ENCODE data around the gene RPP25. TPM values are rescaled to one million over a fixed set of nuclear protein-coding genes. Genes with fewer than 3 reads are reported as not detected.
"Not testable (repeated sequence)": the region's sequence is repeated elsewhere in the genome, so short reads cannot be mapped to it uniquely, and the experiment has no call there.

The RPP25 gene
- total and polyA plus RNA-seq, 5 donors, result 3.5 to 8.1 (median 6.1) TPM

GRCh38 chr15:74955796-74956647 is 550 bp downstream of the RPP25 start:
- Histone ChIP-seq H3K4me1 (ENCODE audit: control insufficient read depth, insufficient read depth, low read length) (peaks cover 5% of the 10 kb centered on the region), H3K27me3 (ENCODE audit: control insufficient read depth, insufficient read depth) (no peaks in the 10 kb centered on the region), H3K4me3 (ENCODE audit: low read length) (peak overlapping the region; percentile 53), H3K9me3 (ENCODE audit: control insufficient read depth, low read length) (no peaks in the 10 kb centered on the region), H3K27ac (ENCODE audit: low read length) (no peak overlapping the region)
- 11% methylated on average over 88 of the region's 88 CpGs for WGBS
- peak; percentile 58 to 59 for ATAC-seq
- intact Hi-C loops (cut with DNase I), result loop anchor here in 1 of 4 donors (10.0 kb wide), 1 partner anchor 321 kb away; no protein-coding TSS in a partner anchor
- DNase-seq, result peak; percentile 84 to 93 (median 93)

GRCh38 chr15:74955017-74955416 is 1.6 kb downstream of the RPP25 start:
- H3K4me3 ChIP-seq (ENCODE audit: low read length), result peak overlapping the region; percentile 53
- intact Hi-C loops (cut with DNase I), result loop anchor here in 1 of 4 donors (10.0 kb wide), 1 partner anchor 320 kb away; no protein-coding TSS in a partner anchor
- no peaks in the 10 kb centered on the region for H3K9me3 ChIP-seq (ENCODE audit: control insufficient read depth, low read length)
- H3K4me1 ChIP-seq (ENCODE audit: control insufficient read depth, insufficient read depth, low read length), result peaks cover 5% of the 10 kb centered on the region
- no peaks in the 10 kb centered on the region for H3K27me3 ChIP-seq (ENCODE audit: control insufficient read depth, insufficient read depth)
- no peak for ATAC-seq
- peak overlapping the region; percentile 41 for H3K27ac ChIP-seq (ENCODE audit: low read length)
- peak in 2 of 3 donors; percentile 58 to 63 for DNase-seq
- 52% methylated on average over 8 of the region's 8 CpGs for WGBS

- intact Hi-C loops (cut with DNase I), result loop anchor here (5.0 to 10.0 kb wide), 3 partner anchors 182 to 320 kb away; no protein-coding TSS in a partner anchor
- Histone ChIP-seq H3K4me1 (ENCODE audit: control insufficient read depth, insufficient read depth, low read length) (peaks cover 5% of the 10 kb centered on the region), H3K27ac (ENCODE audit: low read length) (peak overlapping the region; percentile 41), H3K9me3 (ENCODE audit: control insufficient read depth, low read length) (no peaks in the 10 kb centered on the region), H3K4me3 (ENCODE audit: low read length) (no peak overlapping the region), H3K27me3 (ENCODE audit: control insufficient read depth, insufficient read depth) (no peaks in the 10 kb centered on the region)
- DNase-seq (peak; percentile 67 to 81 (median 79)), ATAC-seq (peak; percentile 4 to 31)
These were observed 2.1 kb downstream of the RPP25 start for GRCh38 chr15:74954515-74954914.

GRCh38 chr15:74951006-74951405 is 5.6 kb downstream of the RPP25 start:
- Histone ChIP-seq H3K27me3 (ENCODE audit: control insufficient read depth, insufficient read depth) (no peaks in the 10 kb centered on the region), H3K27ac (ENCODE audit: low read length) (no peak overlapping the region), H3K4me3 (ENCODE audit: low read length) (no peak overlapping the region), H3K4me1 (ENCODE audit: control insufficient read depth, insufficient read depth, low read length) (peaks cover 2% of the 10 kb centered on the region), H3K9me3 (ENCODE audit: control insufficient read depth, low read length) (no peaks in the 10 kb centered on the region)
- no peak for DNase-seq
- intact Hi-C loops (cut with DNase I), result loop anchor here (2.0 to 10.0 kb wide), 4 partner anchors 178 to 316 kb away; no protein-coding TSS in a partner anchor
- WGBS, result 67% methylated on average over 3 of the region's 3 CpGs
- ATAC-seq, result no peak

- 43% methylated on average over 7 of the region's 7 CpGs for WGBS
- H3K27ac ChIP-seq (ENCODE audit: low read length), result no peak overlapping the region
- H3K9me3 ChIP-seq (ENCODE audit: control insufficient read depth, low read length), result no peaks in the 10 kb centered on the region
- intact Hi-C loops (cut with DNase I), result loop anchor here (2.0 to 10.0 kb wide), 4 partner anchors 177 to 315 kb away; no protein-coding TSS in a partner anchor
- DNase-seq (peak; percentile 59 to 79 (median 73)), ATAC-seq (peak; percentile 61 to 71)
- H3K27me3 ChIP-seq (ENCODE audit: control insufficient read depth, insufficient read depth), result no peaks in the 10 kb centered on the region
- H3K4me1 ChIP-seq (ENCODE audit: control insufficient read depth, insufficient read depth, low read length), result no peaks in the 10 kb centered on the region
- H3K4me3 ChIP-seq (ENCODE audit: low read length), result no peak overlapping the region
These were observed 6.3 kb downstream of the RPP25 start for GRCh38 chr15:74950078-74950908.

- H3K9me3 ChIP-seq (ENCODE audit: control insufficient read depth, low read length), result no peaks in the 10 kb centered on the region
- ATAC-seq (peak; percentile 98 to 99), DNase-seq (peak; percentile 94 to 98 (median 97))
- peak within 1 kb of the TSS; percentile 90 for H3K27ac ChIP-seq (ENCODE audit: low read length)
- H3K4me1 ChIP-seq (ENCODE audit: control insufficient read depth, insufficient read depth, low read length), result peaks cover 4% of the 10 kb centered on the region
- H3K27me3 ChIP-seq (ENCODE audit: control insufficient read depth, insufficient read depth), result no peaks in the 10 kb centered on the region
- intact Hi-C loops (cut with DNase I), result no loop called here
- WGBS, result under 1% methylated on average over 85 of the region's 85 CpGs
- peak within 1 kb of the TSS; percentile 70 for H3K4me3 ChIP-seq (ENCODE audit: low read length)
These were observed 18.8 kb downstream of the RPP25 start, which contains the start of gene COX5A for GRCh38 chr15:74937590-74938371. Gene COX5A, minus strand, starts transcription at chr15:74938073. Its CDS starts 59 bp downstream, at chr15:74938014.

- under 1% methylated on average over 18 of the region's 18 CpGs for WGBS
- intact Hi-C loops (cut with DNase I), result no loop called here
- no peaks in the 10 kb centered on the region for H3K27me3 ChIP-seq (ENCODE audit: control insufficient read depth, insufficient read depth)
- peaks cover 4% of the 10 kb centered on the region for H3K4me1 ChIP-seq (ENCODE audit: control insufficient read depth, insufficient read depth, low read length)
- ATAC-seq (no peak), DNase-seq (no peak)
- H3K4me3 ChIP-seq (ENCODE audit: low read length), result peak overlapping the region; percentile 70
- H3K27ac ChIP-seq (ENCODE audit: low read length), result peak overlapping the region; percentile 90
- no peaks in the 10 kb centered on the region for H3K9me3 ChIP-seq (ENCODE audit: control insufficient read depth, low read length)
These were observed 19.3 kb downstream of the RPP25 start for GRCh38 chr15:74937272-74937589.

- H3K27me3 ChIP-seq (ENCODE audit: control insufficient read depth, insufficient read depth); H3K27ac ChIP-seq (ENCODE audit: low read length); ATAC-seq; H3K4me3 ChIP-seq (ENCODE audit: low read length); H3K4me1 ChIP-seq (ENCODE audit: control insufficient read depth, insufficient read depth, low read length); intact Hi-C loops (cut with DNase I); H3K9me3 ChIP-seq (ENCODE audit: control insufficient read depth, low read length); DNase-seq: not testable (repeated sequence)
- WGBS, result 82% methylated on average over 3 of the region's 3 CpGs
These were observed 21.4 kb downstream of the RPP25 start for GRCh38 chr15:74935193-74935592.

- DNase-seq (no peak), ATAC-seq (no peak)
- Histone ChIP-seq H3K4me3 (ENCODE audit: low read length) (no peak overlapping the region), H3K27me3 (ENCODE audit: control insufficient read depth, insufficient read depth) (no peaks in the 10 kb centered on the region), H3K27ac (ENCODE audit: low read length) (no peak overlapping the region), H3K4me1 (ENCODE audit: control insufficient read depth, insufficient read depth, low read length) (peaks cover 4% of the 10 kb centered on the region), H3K9me3 (ENCODE audit: control insufficient read depth, low read length) (no peaks in the 10 kb centered on the region)
- intact Hi-C loops (cut with DNase I), result no loop called here
- WGBS, result 44% methylated on average over 2 of the region's 2 CpGs
These were observed 23.0 kb downstream of the RPP25 start for GRCh38 chr15:74933573-74933972.

- DNase-seq (no peak), ATAC-seq (no peak)
- Histone ChIP-seq H3K9me3 (ENCODE audit: control insufficient read depth, low read length) (no peaks in the 10 kb centered on the region), H3K4me1 (ENCODE audit: control insufficient read depth, insufficient read depth, low read length) (no peaks in the 10 kb centered on the region), H3K27me3 (ENCODE audit: control insufficient read depth, insufficient read depth) (no peaks in the 10 kb centered on the region), H3K4me3 (ENCODE audit: low read length) (no peak overlapping the region), H3K27ac (ENCODE audit: low read length) (no peak overlapping the region)
- 93% methylated on average over 5 of the region's 5 CpGs for WGBS
- intact Hi-C loops (cut with DNase I), result no loop called here
These were observed 27.8 kb downstream of the RPP25 start for GRCh38 chr15:74928771-74929198.
